ENCODE data around the gene RAET1L.
"Not testable (repeated sequence)": the region's sequence is repeated elsewhere in the genome, so short reads cannot be mapped to it uniquely, and the experiment has no call there.

RAET1L gene

DNA sequence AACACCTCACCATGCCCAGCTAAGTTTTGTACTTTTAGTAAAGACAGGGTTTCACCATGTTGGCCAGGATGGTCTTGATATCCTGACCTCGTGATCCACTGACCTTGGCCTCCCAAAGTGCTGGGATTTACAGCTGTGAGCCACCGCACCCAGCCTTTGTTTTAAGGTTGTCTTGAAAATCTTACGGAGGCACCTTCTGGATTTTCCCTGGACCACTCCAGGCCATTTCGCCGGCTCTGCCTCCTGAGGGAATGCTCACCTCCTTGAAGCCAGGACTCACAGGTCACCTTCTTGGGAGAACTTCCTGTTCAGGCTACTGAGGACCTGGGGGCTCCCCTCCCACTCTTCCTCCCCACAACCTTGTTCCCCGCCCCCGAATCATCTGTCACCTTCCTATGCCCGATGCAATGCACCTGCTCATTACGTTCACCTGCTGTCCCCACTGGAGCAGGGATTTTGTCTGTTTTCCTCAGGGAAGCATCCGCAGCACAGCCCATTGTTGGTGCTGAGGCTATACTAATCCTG, 19.4 kb upstream of the RAET1L start:
- no peak for DNase-seq (ENCODE audit: low read depth in 2 of 2)

DNA sequence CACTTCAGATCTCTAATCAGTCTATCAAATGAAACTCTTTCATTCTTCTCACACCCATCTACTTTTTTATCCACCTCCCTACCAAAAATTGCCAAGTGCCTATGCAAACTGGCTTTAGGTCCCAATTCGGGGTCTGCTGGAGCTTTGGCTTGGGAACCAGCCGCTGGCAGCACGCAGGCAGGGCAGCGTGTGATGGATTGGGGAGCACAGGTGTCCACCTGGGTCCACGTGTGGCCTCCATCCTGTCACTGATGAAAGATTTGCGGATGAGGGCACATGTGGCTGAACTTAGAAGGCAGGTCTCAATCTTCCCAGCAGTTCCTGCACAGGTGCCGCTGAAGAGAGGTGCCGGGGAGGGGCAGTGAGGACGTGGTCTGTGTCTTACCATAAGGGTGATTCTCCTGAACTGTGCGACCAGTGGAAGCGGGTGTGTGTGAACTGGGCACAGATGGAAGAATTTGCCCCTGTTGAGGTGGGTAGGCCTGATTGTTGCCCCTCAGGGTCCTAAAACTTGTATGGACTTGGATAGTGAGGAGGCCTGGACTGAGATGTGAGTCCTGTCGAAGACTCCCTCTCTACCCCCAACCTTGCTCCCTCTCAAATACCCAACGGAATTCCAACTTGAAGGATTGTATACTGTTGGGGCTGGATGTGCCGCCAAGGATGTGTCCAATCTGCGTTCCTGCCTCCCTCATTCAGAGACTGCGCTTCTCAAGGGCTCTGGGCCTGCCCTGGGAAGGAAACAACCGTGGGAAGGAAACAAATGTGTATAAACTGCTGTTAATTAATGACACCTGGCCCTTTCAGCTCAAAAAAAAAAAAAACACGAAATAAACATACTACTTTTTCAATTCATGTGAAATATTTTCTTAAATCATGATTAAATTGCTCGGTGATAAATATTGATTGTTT, 18.4 kb upstream of the RAET1L start:
- no peak for DNase-seq (ENCODE audit: low read depth in 2 of 2)

DNA sequence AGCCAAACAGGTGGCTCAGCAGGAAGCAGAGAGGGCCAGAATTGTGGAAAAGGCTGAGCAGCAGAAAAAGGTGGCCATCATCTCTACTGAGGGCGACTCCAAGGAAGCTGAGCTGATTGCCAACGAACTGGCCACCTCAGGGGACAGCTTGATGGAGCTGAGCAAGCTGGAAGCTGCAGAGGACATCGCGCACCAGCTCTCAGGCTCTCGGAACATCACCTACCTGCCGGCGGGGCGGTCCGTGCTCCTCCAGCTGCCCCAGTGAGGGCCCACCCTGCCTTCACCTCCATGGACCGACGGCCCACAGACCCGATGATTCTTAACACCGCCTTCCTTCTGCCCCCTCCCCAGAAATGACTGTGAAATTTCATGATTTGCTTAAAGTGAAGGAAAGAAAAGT, 17.8 kb upstream of the RAET1L start:
- no peak for DNase-seq (ENCODE audit: low read depth in 2 of 2)

DNA sequence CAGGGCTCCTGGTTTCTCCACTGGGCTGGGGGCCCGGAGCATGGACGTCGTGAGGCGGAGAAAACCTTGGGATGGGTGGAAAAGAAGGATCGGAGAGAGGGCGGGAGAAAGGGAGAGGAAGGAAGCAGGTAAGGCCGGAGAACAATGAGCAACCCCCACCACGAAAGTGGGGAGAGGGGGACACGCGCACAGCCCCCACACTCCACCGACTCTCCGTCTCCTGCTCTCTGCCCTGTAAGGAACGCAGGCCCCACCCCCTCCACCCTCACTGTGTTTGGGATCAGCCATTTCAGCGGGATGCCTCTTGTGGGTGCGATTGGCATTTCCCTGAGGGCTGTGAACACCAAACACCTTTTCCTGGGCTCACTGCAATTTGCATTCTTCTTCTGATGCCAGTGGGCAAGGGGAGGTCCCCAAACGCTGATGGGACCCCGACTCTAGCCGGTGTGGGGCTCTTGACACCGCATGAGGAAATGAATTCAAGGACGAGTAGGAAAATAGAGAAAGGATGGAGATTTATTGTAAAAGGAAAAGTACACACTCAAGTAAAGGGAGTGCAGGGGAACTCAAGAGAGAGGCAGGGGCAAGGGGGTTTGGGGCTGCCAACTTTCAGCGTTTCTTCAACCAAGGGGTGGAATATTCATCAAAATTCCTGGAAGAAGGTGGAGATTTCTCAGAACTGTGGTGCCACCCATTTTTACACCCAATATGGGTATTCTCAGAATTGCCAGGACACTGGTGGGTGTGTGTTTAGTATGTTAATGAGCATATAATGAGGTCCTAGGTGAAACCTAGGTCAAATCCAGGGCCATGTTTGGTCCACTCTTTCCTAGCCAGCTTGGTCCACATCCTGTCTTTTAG, 13.1 kb upstream of the RAET1L start:
- DNase-seq (ENCODE audit: low read depth in 2 of 2): no peak

DNA sequence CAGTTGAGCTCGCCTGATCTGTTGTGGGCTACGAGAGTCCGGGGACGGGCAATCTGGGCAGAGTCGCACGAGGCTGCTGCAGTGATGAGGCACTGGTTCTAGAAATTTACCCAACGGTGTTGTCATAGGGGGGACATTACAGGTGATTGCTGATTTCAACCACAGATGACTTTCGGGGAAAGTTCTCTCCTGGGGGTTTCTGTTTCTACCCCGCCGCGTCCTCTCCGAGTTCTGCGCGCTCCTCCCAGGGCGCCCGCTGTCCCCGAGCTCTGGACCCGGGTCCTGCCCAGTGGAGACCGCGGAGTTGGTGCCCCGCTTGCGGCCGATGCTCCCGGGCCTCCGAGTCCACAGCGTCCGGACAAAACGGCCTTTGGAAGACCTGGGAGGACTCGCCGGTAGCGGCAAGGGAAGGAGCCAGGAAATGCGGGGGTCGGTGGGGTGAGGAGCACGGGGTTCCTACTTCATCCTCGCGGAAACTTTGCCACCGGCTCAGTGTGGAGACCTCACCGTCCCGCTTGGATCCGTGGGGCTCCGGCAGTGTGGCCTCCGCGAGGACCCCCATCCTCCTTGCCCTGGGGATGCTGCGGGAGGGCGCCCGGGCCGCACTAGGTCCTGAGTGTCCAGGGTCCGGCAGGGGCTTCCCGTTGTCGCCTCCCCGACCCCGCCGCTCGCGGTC, 12.3 kb upstream of the RAET1L start:
- no peak for DNase-seq (ENCODE audit: low read depth in 2 of 2)

DNA sequence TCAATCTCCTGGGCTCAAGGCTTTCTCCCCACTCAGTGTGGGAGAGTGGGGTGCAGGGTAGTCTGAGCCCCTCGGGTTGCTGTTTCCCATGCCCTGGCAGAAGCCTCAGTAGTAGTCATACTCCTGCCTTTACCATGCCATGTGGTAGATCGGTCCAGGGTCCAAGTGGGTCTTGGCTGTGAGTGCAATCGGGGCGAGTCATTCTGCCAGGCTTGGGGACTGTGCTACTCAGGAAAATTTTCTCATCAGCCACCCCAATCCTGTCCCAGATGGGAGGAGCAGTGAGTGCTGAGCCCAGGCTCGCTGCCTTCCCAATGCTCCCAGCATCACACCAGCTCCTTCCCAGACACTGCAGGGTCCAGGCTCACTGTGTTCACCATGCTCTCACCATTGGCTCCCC, 10.7 kb upstream of the RAET1L start:
- no peak for DNase-seq (ENCODE audit: low read depth in 2 of 2)

DNA sequence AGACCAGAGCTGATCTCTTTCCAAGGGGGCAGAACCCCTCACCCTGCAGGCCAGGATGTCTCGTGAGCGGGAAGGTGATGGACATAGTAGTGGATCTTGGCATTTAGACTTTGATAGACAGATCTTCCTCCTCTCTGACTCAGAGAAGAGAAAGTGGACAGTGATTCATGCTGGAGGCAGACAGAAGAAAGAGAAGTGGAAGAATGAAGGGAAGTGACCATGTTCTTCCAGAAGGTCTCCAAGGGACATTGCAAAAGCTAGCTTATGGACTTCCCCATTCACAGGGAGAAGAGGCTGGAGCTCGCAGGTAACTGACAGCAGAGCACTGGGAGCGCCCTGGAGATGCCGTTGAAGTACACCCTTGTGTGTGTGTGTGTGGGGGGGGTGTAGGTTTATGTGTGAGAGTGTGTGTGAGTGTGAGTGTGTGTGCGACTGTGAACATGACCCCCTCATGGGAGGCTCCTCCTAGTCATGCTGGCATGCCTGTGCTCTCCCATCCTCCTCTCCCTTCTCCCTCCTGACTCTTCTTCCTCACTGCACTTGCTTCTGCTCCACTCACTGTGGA, 8.0 kb upstream of the RAET1L start:
- no peak for DNase-seq (ENCODE audit: low read depth in 2 of 2)

DNA sequence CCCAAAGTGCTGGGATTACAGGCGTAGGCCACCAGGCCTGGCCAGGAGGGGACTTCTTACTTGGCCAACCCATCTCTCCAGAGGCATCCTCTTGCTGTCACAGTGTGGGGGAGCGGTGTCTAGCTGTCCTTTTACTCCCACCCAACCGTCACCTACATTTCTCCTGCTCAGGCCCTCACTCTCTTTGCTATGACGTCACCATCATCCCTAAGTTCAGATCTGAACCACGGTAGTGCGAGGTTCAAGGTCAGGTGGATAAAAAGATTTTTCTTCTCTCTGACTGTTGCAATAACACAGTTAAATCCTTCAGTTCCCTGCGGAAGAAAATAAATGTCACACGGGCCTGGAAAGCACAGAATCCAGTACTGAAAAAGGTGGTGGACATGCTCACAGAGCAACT, 7.3 kb upstream of the RAET1L start:
- DNase-seq (ENCODE audit: low read depth in 2 of 2): no peak

DNA sequence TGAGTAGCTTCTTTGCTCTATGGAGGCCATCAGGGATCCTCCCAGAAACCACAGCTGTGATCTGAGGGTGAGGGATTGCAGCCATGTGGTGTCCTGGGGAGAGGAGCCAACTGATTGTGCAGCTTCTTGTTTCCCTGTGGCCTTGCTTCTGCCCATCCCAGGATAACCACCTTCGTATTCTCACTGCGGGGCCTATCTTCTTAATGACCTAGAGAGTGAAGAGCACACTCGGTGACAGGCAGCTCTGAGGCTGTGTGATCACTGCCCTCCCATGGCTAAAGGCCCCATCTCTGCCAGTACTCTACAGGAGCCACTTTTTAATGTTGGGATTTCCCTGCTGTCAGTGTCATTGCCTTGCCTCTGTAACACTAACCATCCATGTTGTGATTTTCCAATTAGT, 5.3 kb upstream of the RAET1L start:
- no peak for DNase-seq (ENCODE audit: low read depth in 2 of 2)

DNA sequence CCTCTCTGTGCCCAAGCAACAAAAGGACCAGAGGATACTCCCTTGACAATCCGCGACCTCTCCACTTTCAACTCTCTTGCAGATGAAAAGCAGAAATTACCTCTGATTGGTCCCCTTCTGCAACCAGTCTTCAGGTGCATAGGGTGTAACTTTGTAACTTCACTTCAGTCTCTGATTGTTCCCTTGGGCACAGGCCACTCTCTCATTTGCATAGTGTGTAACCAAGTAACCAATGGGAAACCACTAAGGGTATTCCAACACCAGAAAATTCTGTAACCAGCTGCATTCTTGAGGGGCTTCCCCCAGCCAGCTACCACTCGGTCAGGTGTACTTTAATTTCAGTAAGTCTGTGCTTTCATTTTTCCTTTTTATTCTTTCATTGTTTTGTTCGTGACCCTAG, 4.4 kb upstream of the RAET1L start:
- no peak for DNase-seq (ENCODE audit: low read depth in 2 of 2)

DNA sequence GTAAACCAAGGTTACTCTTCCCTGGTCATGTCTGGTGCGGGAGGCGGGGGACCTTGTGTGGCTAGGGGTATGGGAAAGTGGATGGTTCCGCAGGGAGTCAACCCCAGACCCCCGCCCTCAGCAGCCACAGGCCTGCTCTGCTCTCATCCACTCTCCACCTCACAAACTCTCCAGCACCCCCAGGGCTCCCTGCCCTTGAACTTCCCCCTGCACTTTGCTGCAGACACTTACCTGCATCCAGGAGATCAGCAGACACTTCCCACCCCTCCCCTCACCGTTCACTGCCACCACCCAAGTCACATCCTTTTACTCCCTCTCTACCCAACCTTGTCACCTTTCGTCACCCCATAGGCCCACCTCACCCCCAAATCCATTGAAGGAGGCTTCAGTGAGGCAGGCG, 3.9 kb upstream of the RAET1L start:
- no peak for DNase-seq (ENCODE audit: low read depth in 2 of 2)

DNA sequence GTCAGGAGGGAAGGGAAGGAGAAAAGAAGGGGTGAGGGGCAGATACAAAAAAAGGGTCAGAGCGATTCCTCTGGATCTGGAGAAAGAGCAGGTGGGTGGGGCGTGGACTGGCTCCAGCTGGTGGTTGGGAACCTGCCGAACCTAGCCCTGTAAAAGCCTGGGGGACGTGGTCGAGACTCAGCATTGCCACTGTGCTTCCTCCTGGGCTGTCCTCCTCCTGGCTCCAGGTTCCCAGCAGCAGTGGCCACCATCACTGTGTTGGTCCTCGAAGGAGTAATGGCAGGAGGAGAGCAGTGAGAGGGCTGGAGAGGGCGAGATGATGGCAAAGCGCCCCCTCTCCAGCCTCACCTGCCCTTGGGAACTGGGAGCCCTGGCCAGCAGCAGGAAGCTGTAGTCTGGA, 3.5 kb upstream of the RAET1L start:
- no peak for DNase-seq (ENCODE audit: low read depth in 2 of 2)

DNA sequence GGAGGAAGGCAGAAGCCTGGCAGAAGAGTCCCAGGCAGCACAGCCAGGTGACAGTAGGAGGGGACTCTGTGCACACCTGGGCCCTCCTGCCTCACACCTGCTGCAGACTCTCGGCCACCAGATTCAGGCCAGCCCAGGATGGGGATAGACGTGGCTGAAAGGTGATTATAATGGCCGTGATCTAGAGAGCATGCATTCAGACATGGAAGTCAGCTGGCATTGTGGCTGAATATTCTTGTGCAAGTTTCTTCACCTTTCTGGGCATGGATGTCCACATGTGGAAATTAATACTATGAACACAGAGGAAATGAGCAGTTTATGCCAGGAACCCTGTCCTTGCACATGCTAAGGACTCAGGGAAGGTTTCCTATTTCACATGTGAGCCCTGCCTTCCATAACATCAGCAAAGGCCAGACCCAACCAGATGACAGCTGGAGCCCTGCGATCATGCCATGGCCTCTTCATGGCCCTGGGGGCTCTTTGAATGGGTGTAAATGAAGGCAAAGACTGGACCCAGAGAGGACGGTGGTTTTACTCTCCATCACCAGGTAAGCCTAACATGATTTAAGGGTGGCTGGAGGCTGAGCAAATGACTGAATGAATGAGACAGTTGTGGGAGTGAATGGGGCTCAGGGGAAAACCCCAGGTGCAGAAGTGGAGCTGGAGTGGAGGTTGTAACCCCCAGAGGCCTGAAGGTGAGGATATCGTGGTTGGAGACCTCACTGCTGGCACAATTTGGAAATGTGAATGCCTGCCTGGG, 2.7 kb upstream of the RAET1L start:
- no peak for DNase-seq (ENCODE audit: low read depth in 2 of 2)

DNA sequence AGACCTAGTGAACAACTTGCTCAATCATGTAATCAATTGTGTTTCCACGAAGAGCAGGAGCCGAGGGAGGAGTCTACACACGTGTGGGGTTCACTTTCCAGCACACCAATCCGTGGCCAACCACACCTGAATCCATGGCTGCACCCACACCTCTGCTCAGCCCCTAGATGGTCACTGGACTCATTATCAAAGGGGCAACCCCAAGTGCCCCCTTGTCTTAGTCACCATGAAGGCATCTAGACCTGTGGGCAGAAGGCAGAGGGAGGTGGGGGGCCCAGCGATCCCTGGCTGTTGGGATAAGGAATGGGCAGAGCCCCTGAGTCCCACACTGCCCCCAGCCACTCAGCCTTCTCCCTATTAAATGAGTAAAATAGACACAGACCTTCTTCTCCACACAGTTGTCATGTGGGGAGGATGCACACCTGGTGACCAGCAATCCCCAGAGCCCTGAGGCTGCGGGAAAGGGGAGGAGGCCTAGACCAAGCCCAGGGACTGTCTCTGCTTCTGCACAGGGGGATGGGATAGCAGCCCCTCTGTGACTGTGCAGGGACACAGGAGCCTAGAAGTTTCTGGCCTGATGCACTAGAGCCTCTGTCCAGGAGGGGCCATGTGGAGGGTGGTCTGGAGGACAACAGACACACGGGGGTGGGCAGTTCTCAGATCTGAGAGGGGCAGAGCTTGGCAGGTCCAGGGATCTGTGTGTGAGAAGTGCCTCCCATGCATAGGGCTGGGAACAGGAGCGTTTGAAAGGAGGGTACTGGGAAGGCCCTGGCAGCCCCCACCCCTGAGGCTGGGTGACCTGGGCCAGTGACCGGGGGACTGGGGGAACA, 1.9 kb upstream of the RAET1L start:
- DNase-seq (ENCODE audit: low read depth in 2 of 2): no peak

DNA sequence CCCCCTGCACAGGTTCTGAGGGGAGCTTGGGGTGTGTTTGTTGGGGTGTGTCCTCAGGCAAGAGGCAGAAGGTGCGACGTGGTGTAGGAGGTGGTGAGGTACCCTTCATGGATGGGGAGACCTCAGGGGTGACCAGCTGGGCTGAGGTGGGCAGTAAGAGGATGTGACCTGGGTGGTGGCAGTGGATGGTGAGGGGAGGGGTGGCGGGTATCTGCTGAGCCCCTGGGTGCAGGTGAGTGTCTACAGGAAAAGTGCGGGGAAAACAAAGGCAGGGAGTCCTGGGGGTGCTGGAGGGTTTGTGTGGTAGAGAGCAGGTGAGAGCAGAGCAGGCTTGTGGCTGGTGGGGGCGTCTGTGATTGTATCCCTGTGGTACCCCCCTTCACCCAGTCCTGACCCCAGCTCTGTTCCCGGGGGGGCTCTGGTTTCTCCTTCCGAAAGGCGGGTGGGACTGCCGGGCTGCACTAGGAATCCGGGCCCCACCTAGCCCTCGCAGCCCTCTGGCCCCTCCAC, 631 bp downstream of the RAET1L start:
- DNase-seq (ENCODE audit: low read depth in 2 of 2): no peak

DNA sequence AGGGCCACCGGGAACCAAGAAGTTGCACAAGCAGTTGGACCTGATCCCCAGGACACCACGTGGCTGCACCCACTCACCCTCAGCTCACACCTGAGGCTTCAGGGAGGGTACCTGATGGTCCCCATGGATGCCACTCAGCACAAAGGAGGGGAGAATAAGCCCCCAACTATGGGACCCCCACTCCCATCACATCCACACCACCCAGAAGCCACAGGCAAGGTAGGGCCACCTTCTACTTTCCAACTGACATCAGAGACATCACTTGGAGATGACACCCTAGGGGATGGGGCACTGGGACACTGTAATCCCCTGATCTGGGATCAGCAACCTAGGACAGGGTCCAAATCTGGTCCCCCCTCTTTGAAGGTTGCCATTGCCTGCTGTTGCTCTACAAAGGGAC, 1.3 kb downstream of the RAET1L start:
- DNase-seq (ENCODE audit: low read depth in 2 of 2): not testable (repeated sequence)

DNA sequence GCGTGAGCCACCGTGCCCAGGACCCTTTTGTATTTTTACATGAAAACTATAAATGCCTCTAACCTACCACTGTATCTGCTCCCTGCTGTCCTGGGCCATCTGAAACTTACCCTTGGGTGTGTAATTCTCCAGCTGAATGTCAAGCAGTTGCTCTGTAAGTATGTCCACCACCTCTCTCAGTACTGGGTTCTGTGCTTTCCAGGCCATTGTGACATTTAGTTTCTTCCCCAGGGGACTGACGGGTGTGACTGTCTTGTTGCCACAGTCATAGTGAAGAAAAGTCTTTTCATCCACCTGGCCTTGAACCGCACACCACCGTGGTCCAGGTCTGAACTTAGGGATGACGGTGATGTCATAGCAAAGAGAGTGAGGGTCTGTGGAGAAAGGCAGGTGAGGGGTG, 3.5 kb downstream of the RAET1L start:
- not testable (repeated sequence) for DNase-seq (ENCODE audit: low read depth in 2 of 2)

DNA sequence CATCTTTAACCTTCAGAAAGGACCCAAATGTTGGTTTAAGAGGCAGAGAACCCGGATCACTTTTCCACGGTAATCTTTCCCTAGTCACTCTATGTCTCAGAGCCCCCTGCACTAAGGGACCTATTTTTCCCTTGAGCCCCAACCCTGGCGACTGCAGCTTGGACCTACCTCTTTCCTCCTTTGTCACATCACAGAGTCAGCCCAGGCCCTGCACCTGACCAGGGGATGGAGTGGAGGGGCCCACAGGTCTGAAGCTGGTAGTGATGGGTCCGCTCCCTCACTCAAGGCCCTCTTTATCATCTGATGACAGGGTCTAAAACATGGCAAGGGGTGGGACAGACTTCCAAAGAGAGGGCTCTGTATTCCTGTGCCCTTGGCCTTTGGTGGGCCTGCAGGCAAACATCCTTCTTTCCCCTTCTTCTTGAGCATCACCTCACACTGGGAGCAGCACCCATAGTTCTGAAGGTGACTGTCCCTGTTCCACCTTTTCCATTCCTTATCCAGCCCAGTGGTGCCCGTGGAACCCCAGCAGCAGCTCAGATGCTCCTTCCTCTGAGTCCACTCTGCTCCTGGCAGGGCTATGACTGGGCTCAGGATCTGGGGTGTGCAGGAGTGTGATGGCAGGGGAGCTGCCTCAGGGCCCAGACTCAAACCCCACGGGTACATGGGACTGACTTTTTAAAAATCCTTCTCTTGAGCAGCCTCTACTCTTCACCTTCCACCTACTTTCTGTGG, 6.3 kb downstream of the RAET1L start:
- no peak for DNase-seq (ENCODE audit: low read depth in 2 of 2)

DNA sequence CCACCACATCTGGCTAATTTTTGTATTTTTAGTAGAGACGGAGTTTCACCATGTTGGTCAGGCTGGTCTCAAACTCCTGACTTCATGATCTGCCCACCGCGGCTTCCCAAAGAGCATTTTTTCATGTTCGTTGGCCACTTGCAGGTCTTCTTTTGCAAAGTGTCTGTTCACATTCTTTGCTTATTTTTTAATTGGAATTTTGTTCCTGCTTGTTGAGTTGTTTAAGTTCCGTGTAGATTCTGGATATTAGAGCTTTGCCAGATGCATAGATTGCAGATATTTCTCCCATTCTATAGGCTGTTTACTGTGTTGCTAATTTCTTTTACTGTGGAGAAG, 8.2 kb downstream of the RAET1L start:
- DNase-seq (ENCODE audit: low read depth in 2 of 2): not testable (repeated sequence)
